ENCODE data around the gene PI4KA.

- no peak for TF ChIP-seq POLR2AphosphoS5 (IDR thresholded peaks at IDR 0.05)
- TF ChIP-seq, protein P1, sequence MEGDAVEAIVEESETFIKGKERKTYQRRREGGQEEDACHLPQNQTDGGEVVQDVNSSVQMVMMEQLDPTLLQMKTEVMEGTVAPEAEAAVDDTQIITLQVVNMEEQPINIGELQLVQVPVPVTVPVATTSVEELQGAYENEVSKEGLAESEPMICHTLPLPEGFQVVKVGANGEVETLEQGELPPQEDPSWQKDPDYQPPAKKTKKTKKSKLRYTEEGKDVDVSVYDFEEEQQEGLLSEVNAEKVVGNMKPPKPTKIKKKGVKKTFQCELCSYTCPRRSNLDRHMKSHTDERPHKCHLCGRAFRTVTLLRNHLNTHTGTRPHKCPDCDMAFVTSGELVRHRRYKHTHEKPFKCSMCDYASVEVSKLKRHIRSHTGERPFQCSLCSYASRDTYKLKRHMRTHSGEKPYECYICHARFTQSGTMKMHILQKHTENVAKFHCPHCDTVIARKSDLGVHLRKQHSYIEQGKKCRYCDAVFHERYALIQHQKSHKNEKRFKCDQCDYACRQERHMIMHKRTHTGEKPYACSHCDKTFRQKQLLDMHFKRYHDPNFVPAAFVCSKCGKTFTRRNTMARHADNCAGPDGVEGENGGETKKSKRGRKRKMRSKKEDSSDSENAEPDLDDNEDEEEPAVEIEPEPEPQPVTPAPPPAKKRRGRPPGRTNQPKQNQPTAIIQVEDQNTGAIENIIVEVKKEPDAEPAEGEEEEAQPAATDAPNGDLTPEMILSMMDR (IDR thresholded peaks at IDR 0.05) = no peak
Measured at GRCh38 chr22:20745119-20745518, 113.5 kb downstream of the PI4KA start.

Measured in stomach (tissue), 4 donors.